H9 (cell line): Measurements from ENCODE around the gene ACTL8. TPM values are rescaled to one million over a fixed set of nuclear protein-coding genes. Genes with fewer than 3 reads are reported as not detected.
A peak's percentile ranks its signal among the peaks of the same experiment; 100 is the strongest.

Experiments
- DNase-seq: peaks from one replicate; pipeline ENCODE4 v3.0.0-alpha.2; 2017
- H2AFZ ChIP-seq: one replicate; pipeline ENCODE4 v1.6.1; 2013; ENCODE audit warnings: mild to moderate bottlenecking, low read length, control low read depth, moderate library complexity
- H2AK5ac ChIP-seq: 2 replicates; pipeline ENCODE4 v1.6.1; 2013; ENCODE audit warnings: low read length, control low read depth, mixed read lengths; ENCODE audit not compliant: insufficient read length
- H2BK120ac ChIP-seq: one replicate; pipeline ENCODE4 v1.6.1; 2013; ENCODE audit warnings: low read depth, mild to moderate bottlenecking, low read length, control low read depth, inconsistent platforms; ENCODE audit not compliant: poor library complexity, severe bottlenecking
- H2BK12ac ChIP-seq: 2 replicates; pipeline ENCODE4 v1.6.1; 2013; ENCODE audit warnings: low read length, control low read depth, mixed read lengths, low read depth; ENCODE audit not compliant: insufficient read length
- H2BK15ac ChIP-seq: 2 replicates; pipeline ENCODE4 v1.6.1; 2013; ENCODE audit warnings: low read depth, low read length, control low read depth
- H2BK20ac ChIP-seq: one replicate; pipeline ENCODE4 v1.6.1; 2013; ENCODE audit warnings: low read depth, mild to moderate bottlenecking, low read length, control low read depth, inconsistent platforms; ENCODE audit not compliant: poor library complexity, severe bottlenecking
- H2BK5ac ChIP-seq: 2 replicates; pipeline ENCODE4 v1.6.1; 2013; ENCODE audit warnings: low read length, control low read depth, mixed read lengths; ENCODE audit not compliant: insufficient read length
- H3K14ac ChIP-seq: 2 replicates; pipeline ENCODE4 v1.6.1; 2013; ENCODE audit warnings: low read length, control low read depth; ENCODE audit not compliant: insufficient read depth
- H3K18ac ChIP-seq: 2 replicates; pipeline ENCODE4 v1.6.1; 2013; ENCODE audit warnings: low read depth, mild to moderate bottlenecking, mixed read lengths, low read length, control low read depth; ENCODE audit not compliant: insufficient read length
- H3K23ac ChIP-seq: 2 replicates; pipeline ENCODE4 v1.6.1; 2013; ENCODE audit warnings: low read length, control low read depth, mixed read lengths, low read depth; ENCODE audit not compliant: insufficient read length
- H3K23me2 ChIP-seq: 2 replicates; pipeline ENCODE4 v1.6.1; 2013; ENCODE audit warnings: low read depth, mild to moderate bottlenecking, mixed read lengths, low read length, control low read depth; ENCODE audit not compliant: insufficient read length, poor library complexity, severe bottlenecking
- H3K27ac ChIP-seq: 2 replicates; pipeline ENCODE4 v1.5.1; 2013; ENCODE audit warnings: low read length, control low read depth, mixed read lengths, low read depth; ENCODE audit not compliant: insufficient read length
- H3K27me3 ChIP-seq: 2 replicates; pipeline ENCODE4 v1.6.1; 2013; ENCODE audit warnings: low read length, control low read depth, inconsistent platforms; ENCODE audit not compliant: insufficient read depth
- H3K4ac ChIP-seq: 2 replicates; pipeline ENCODE4 v1.6.1; 2013; ENCODE audit warnings: low read depth, mild to moderate bottlenecking, control low read depth, inconsistent platforms, low read length, moderate library complexity
- H3K4me1 ChIP-seq: 2 replicates; pipeline ENCODE4 v1.6.1; 2013; ENCODE audit warnings: low read length, control low read depth, inconsistent platforms; ENCODE audit not compliant: insufficient read depth
- H3K4me2 ChIP-seq: 2 replicates; pipeline ENCODE4 v1.6.1; 2013; ENCODE audit warnings: low read length, control low read depth, mixed read lengths; ENCODE audit not compliant: insufficient read length, insufficient read depth
- H3K56ac ChIP-seq: 2 replicates; pipeline ENCODE4 v1.6.1; 2013; ENCODE audit warnings: low read depth, mild to moderate bottlenecking, mixed read lengths, low read length, control low read depth; ENCODE audit not compliant: insufficient read length
- H3K79me1 ChIP-seq: 2 replicates; pipeline ENCODE4 v1.6.1; 2013; ENCODE audit warnings: low read depth, mild to moderate bottlenecking, moderate library complexity, low read length, control low read depth, inconsistent platforms; ENCODE audit not compliant: insufficient read depth, poor library complexity, severe bottlenecking
- H3K79me2 ChIP-seq: 2 replicates; pipeline ENCODE4 v1.6.1; 2013; ENCODE audit warnings: low read length, control low read depth, inconsistent platforms; ENCODE audit not compliant: insufficient read depth
- H3K9ac ChIP-seq: 2 replicates; pipeline ENCODE4 v1.6.1; 2013; ENCODE audit warnings: low read length, control low read depth, mixed read lengths; ENCODE audit not compliant: insufficient read length; ENCODE audit errors: extremely low read depth
- H3K9me3 ChIP-seq: one replicate; pipeline ENCODE4 v1.6.1; 2013; ENCODE audit warnings: low read depth, low read length, inconsistent platforms; ENCODE audit not compliant: control insufficient read depth
- H3T11ph ChIP-seq: one replicate; pipeline ENCODE4 v1.6.1; 2013; ENCODE audit warnings: mild to moderate bottlenecking, low read length, control low read depth, inconsistent platforms
- H4K20me1 ChIP-seq: one replicate; pipeline ENCODE4 v1.6.1; 2013; ENCODE audit not compliant: control insufficient read depth, insufficient read length, insufficient read depth
- H4K5ac ChIP-seq: 2 replicates; pipeline ENCODE4 v1.6.1; 2013; ENCODE audit warnings: low read depth, mild to moderate bottlenecking, mixed read lengths, low read length, control low read depth; ENCODE audit not compliant: insufficient read length
- H4K8ac ChIP-seq: replicated peaks from 2 replicates; pipeline ENCODE4 v1.6.1; 2013; ENCODE audit warnings: low read length, control low read depth, mixed read lengths, low read depth; ENCODE audit not compliant: insufficient read length
- H4K91ac ChIP-seq: 2 replicates; pipeline ENCODE4 v1.6.1; 2013; ENCODE audit warnings: low read depth, mild to moderate bottlenecking, moderate library complexity, mixed read lengths, low read length, control low read depth; ENCODE audit not compliant: insufficient read length
- H3K27ac Mint-ChIP-seq, 3 experiments: 2 replicates in 2 of 3; 3 replicates in 1 of 3; pipeline ENCODE4 v1.8.0; 2020 to 2021; ENCODE audit warnings: mixed read lengths in 3 of 3, mild to moderate bottlenecking in 1 of 3, moderate library complexity in 1 of 3
- H3K27me3 Mint-ChIP-seq: 2 replicates; pipeline ENCODE4 v1.8.0; 2021; ENCODE audit warnings: low read depth, mild to moderate bottlenecking, moderate library complexity, mixed read lengths
- H3K36me3 Mint-ChIP-seq, 3 experiments: 2 replicates in 2 of 3; 3 replicates in 1 of 3; pipeline ENCODE4 v1.8.0; 2020 to 2021; ENCODE audit warnings: low read depth in 3 of 3, mixed read lengths in 3 of 3; ENCODE audit not compliant: insufficient read depth in 1 of 3
- H3K4me1 Mint-ChIP-seq, 2 experiments: 2 replicates each; pipeline ENCODE4 v1.8.0; 2020; ENCODE audit warnings: mixed read lengths in 2 of 2
- H3K4me3 Mint-ChIP-seq, 2 experiments: 2 replicates in 1 of 2; 3 replicates in 1 of 2; pipeline ENCODE4 v1.8.0; 2020 to 2021; ENCODE audit warnings: mild to moderate bottlenecking in 2 of 2, mixed read lengths in 2 of 2, moderate library complexity in 1 of 2
- H3K9me3 Mint-ChIP-seq, 2 experiments: 2 replicates in 1 of 2; 3 replicates in 1 of 2; pipeline ENCODE4 v1.8.0; 2020; ENCODE audit warnings: mild to moderate bottlenecking in 2 of 2, mixed read lengths in 2 of 2, moderate library complexity in 1 of 2
- CTCF ChIP-seq: fragments of 200-600 bp; sonication (generic); conservative IDR thresholded peaks from 3 replicates; pipeline ENCODE4 v1.8.0; 2021; ENCODE audit warnings: antibody characterized with exemption, mild to moderate bottlenecking
- WGBS: extraction: QIAGEN DNeasy Blood & Tissue Kit; methylation state at CpG from one replicate; pipeline ENCODE4 v1.1.7; 2013; ENCODE audit warnings: missing lambda C conversion rate, low lambda C conversion rate, mixed read lengths; ENCODE audit not compliant: insufficient read length; ENCODE audit errors: extremely low coverage; 5-methylcytosine and 5-hydroxymethylcytosine counted together
- total RNA-seq: library from RNA; stranded (reverse); gene quantifications from 2 replicates; pipeline ENCODE4 v1.2.1, GENCODE V29; 2021

Gene ACTL8
- total RNA-seq, 1 experiment from 2014 or later, result not detected

GRCh38 chr1:17849216-17849615 is 94.1 kb downstream of the ACTL8 start:
- H3K9ac ChIP-seq, result no peak overlapping the region
- no peak overlapping the region for H3K27ac ChIP-seq
- H4K5ac ChIP-seq, result no peak overlapping the region
- no peak for DNase-seq
- no peak overlapping the region for H4K8ac ChIP-seq
- H2BK5ac ChIP-seq, result no peak overlapping the region
- no peak overlapping the region for H4K91ac ChIP-seq
- TF ChIP-seq CTCF, result peak; percentile 54
- no peak overlapping the region for H2BK120ac ChIP-seq
- H3K56ac ChIP-seq, result no peak overlapping the region
- H3K4me1 ChIP-seq, result no peaks in the 10 kb centered on the region
- H3K14ac ChIP-seq, result no peak overlapping the region
- Mint-ChIP-seq H3K9me3 (no peaks in the 10 kb centered on the region), H3K4me3 (no peak overlapping the region), H3K27ac (no peak overlapping the region), H3K36me3 (no peaks in the 10 kb centered on the region; a peak in 1 of 7 replicates), H3K27me3 (peaks cover 19% of the 10 kb centered on the region), H3K4me1 (peaks cover 2 to 9% of the 10 kb centered on the region in 2 experiments; a peak in 3 of 4 replicates)
- no peak overlapping the region for H3T11ph ChIP-seq
- H4K20me1 ChIP-seq, result no peaks in the 10 kb centered on the region
- no peak overlapping the region for H2AK5ac ChIP-seq
- no peak overlapping the region for H2BK15ac ChIP-seq
- no peak overlapping the region for H3K4me2 ChIP-seq
- no peak overlapping the region for H3K18ac ChIP-seq
- no peak overlapping the region for H2AFZ ChIP-seq
- no CpG with 5 or more reads among the region's 3 CpGs for whole genome bisulfite sequencing
- H3K9me3 ChIP-seq, result no peaks in the 10 kb centered on the region
- H3K4ac ChIP-seq, result no peak overlapping the region
- H2BK12ac ChIP-seq, result no peak overlapping the region
- H3K23ac ChIP-seq, result no peak overlapping the region
- H3K79me2 ChIP-seq, result no peaks in the 10 kb centered on the region
- H3K23me2 ChIP-seq, result no peaks in the 10 kb centered on the region
- no peak overlapping the region for H2BK20ac ChIP-seq
- H3K27me3 ChIP-seq, result no peaks in the 10 kb centered on the region; the same call in 1 of the 2 replicates
- no peaks in the 10 kb centered on the region for H3K79me1 ChIP-seq
